ENCODE results near the gene STX4.

DNA sequence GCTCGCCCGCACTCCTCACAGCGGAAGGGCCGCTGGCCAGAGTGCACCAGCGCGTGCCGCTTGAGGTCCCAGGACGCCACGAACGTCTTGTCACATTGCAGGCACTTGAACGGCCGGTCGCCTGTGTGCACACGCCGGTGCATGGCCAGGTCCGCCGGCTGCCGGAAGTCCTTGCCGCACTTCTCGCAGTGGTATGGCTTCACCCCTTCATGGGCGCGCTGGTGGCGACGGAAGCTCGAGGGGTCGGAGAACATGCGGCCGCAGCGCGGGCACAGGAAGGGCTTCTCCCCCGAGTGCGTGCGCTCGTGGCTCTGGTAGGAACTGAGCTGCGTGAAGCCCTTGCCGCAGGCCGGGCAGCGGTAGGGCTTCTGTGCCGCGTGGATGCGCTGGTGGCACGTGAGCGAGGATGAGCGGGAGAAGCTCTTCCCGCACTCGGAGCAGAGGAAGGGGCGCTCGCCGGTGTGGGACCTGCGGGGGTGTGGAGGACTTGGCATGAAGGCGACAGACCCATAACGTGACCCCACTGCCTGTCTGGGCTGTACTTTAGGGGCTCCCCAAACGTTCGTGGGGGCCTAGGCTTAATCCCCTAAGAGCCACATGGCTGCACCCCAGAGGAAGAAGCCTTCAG, 28.6 kb downstream of the STX4 start:
- TF ChIP-seq, protein P1, sequence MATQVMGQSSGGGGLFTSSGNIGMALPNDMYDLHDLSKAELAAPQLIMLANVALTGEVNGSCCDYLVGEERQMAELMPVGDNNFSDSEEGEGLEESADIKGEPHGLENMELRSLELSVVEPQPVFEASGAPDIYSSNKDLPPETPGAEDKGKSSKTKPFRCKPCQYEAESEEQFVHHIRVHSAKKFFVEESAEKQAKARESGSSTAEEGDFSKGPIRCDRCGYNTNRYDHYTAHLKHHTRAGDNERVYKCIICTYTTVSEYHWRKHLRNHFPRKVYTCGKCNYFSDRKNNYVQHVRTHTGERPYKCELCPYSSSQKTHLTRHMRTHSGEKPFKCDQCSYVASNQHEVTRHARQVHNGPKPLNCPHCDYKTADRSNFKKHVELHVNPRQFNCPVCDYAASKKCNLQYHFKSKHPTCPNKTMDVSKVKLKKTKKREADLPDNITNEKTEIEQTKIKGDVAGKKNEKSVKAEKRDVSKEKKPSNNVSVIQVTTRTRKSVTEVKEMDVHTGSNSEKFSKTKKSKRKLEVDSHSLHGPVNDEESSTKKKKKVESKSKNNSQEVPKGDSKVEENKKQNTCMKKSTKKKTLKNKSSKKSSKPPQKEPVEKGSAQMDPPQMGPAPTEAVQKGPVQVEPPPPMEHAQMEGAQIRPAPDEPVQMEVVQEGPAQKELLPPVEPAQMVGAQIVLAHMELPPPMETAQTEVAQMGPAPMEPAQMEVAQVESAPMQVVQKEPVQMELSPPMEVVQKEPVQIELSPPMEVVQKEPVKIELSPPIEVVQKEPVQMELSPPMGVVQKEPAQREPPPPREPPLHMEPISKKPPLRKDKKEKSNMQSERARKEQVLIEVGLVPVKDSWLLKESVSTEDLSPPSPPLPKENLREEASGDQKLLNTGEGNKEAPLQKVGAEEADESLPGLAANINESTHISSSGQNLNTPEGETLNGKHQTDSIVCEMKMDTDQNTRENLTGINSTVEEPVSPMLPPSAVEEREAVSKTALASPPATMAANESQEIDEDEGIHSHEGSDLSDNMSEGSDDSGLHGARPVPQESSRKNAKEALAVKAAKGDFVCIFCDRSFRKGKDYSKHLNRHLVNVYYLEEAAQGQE (IDR thresholded peaks at IDR 0.05; ENCODE audit: low read depth): no peak
- TF ChIP-seq EZH2 (IDR thresholded peaks at IDR 0.05) (no peak), CEBPB (IDR thresholded peaks at IDR 0.05; ENCODE audit: low read depth) (no peak), POLR2A (IDR thresholded peaks at IDR 0.05; ENCODE audit: borderline replicate concordance, extremely low read depth, insufficient read depth, insufficient read length) (no peak), CBX3 (IDR thresholded peaks at IDR 0.05; ENCODE audit: low read depth) (no peak), ZFX (IDR thresholded peaks at IDR 0.05) (no peak), ELF1 (IDR thresholded peaks at IDR 0.05; ENCODE audit: borderline replicate concordance, low read depth) (no peak), RAD21 (IDR thresholded peaks at IDR 0.05; ENCODE audit: low read depth) (no peak), EZH2phosphoT487 (IDR thresholded peaks at IDR 0.05; ENCODE audit: borderline replicate concordance) (no peak), EGR1 (IDR thresholded peaks at IDR 0.05; ENCODE audit: low read depth) (no peak), POLR2AphosphoS5 (IDR thresholded peaks at IDR 0.05; ENCODE audit: low read depth, low read length) (no peak), SIN3A (IDR thresholded peaks at IDR 0.05; ENCODE audit: low read depth) (no peak)
- TF ChIP-seq, protein P2, sequence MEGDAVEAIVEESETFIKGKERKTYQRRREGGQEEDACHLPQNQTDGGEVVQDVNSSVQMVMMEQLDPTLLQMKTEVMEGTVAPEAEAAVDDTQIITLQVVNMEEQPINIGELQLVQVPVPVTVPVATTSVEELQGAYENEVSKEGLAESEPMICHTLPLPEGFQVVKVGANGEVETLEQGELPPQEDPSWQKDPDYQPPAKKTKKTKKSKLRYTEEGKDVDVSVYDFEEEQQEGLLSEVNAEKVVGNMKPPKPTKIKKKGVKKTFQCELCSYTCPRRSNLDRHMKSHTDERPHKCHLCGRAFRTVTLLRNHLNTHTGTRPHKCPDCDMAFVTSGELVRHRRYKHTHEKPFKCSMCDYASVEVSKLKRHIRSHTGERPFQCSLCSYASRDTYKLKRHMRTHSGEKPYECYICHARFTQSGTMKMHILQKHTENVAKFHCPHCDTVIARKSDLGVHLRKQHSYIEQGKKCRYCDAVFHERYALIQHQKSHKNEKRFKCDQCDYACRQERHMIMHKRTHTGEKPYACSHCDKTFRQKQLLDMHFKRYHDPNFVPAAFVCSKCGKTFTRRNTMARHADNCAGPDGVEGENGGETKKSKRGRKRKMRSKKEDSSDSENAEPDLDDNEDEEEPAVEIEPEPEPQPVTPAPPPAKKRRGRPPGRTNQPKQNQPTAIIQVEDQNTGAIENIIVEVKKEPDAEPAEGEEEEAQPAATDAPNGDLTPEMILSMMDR (IDR thresholded peaks at IDR 0.05 in 2 of 3, conservative IDR thresholded peaks at IDR 0.05 in 1 of 3; ENCODE audit: borderline replicate concordance in 1 of 3, insufficient read depth in 1 of 3, low read depth in 2 of 3, low read length in 2 of 3): no peak
- TF ChIP-seq, protein P3, sequence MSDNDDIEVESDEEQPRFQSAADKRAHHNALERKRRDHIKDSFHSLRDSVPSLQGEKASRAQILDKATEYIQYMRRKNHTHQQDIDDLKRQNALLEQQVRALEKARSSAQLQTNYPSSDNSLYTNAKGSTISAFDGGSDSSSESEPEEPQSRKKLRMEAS (IDR thresholded peaks at IDR 0.05): no peak
